HEK293 (cell line): ENCODE results near the gene CASK.

ENCODE experiments used
- ZBTB21 ChIP-seq: fragments of 450-650 bp; formaldehyde crosslinking; IDR thresholded peaks from 2 replicates; pipeline ENCODE4 v1.5.1; 2017; ENCODE audit warnings: missing biosample characterization, missing genetic modification characterization
- ZNF121 ChIP-seq: fragments of 450-650 bp; formaldehyde crosslinking; IDR thresholded peaks from 2 replicates; pipeline ENCODE4 v1.5.1; 2016; ENCODE audit warnings: missing biosample characterization, missing genetic modification characterization
- ZNF302 ChIP-seq: fragments of 450-650 bp; formaldehyde crosslinking; IDR thresholded peaks from 2 replicates; pipeline ENCODE4 v1.5.1; 2016; ENCODE audit warnings: missing biosample characterization, missing genetic modification characterization, low read depth
- ZXDB ChIP-seq: fragments of 450-650 bp; formaldehyde crosslinking; IDR thresholded peaks from 2 replicates; pipeline ENCODE4 v1.5.1; 2016; ENCODE audit warnings: missing biosample characterization, missing genetic modification characterization
- TF ChIP-seq, protein P1 (sequence below): fragments of 450-650 bp; formaldehyde crosslinking; IDR thresholded peaks from 2 replicates; pipeline ENCODE4 v1.5.1; 2016; ENCODE audit warnings: missing biosample characterization, missing genetic modification characterization
- TF ChIP-seq, protein P2 (sequence below): fragments of 450-650 bp; formaldehyde crosslinking; IDR thresholded peaks from 2 replicates; pipeline ENCODE4 v1.5.1; 2016; ENCODE audit warnings: missing biosample characterization, missing genetic modification characterization
- TF ChIP-seq, protein P3 (sequence below): fragments of 450-650 bp; formaldehyde crosslinking; IDR thresholded peaks from 2 replicates; pipeline ENCODE4 v1.5.1; 2016; ENCODE audit warnings: missing biosample characterization, missing genetic modification characterization
- TF ChIP-seq, protein P4 (sequence below): fragments of 450-650 bp; formaldehyde crosslinking; IDR thresholded peaks from 2 replicates; pipeline ENCODE4; 2016; ENCODE audit warnings: missing biosample characterization, missing genetic modification characterization

DNA sequence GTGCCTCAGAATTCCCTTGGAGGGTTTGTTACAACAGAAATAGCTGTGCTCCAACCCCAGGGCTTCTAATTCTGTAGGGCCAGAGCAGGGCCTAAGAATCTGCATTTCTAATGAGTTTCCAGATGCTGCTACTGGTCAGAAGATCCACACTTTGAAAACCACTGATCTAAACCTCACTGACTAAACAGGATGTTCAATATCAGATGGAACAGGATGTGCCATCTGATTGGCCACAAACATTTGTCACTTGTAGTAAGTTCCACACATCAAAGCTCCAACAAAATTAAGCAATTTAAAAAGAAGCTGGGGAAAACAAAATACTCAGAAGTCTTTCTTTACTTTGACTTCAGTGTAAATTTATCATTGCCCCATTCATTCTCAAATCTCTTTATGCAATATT, 14.3 kb downstream of the CASK start:
- TF ChIP-seq, protein P1, sequence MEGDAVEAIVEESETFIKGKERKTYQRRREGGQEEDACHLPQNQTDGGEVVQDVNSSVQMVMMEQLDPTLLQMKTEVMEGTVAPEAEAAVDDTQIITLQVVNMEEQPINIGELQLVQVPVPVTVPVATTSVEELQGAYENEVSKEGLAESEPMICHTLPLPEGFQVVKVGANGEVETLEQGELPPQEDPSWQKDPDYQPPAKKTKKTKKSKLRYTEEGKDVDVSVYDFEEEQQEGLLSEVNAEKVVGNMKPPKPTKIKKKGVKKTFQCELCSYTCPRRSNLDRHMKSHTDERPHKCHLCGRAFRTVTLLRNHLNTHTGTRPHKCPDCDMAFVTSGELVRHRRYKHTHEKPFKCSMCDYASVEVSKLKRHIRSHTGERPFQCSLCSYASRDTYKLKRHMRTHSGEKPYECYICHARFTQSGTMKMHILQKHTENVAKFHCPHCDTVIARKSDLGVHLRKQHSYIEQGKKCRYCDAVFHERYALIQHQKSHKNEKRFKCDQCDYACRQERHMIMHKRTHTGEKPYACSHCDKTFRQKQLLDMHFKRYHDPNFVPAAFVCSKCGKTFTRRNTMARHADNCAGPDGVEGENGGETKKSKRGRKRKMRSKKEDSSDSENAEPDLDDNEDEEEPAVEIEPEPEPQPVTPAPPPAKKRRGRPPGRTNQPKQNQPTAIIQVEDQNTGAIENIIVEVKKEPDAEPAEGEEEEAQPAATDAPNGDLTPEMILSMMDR = no peak
- TF ChIP-seq ZXDB (tag by site-specific recombination) (no peak), ZBTB21 (tag by site-specific recombination) (no peak), ZNF302 (tag by site-specific recombination) (no peak), ZNF121 (tag by site-specific recombination) (no peak)
- TF ChIP-seq, protein P2, sequence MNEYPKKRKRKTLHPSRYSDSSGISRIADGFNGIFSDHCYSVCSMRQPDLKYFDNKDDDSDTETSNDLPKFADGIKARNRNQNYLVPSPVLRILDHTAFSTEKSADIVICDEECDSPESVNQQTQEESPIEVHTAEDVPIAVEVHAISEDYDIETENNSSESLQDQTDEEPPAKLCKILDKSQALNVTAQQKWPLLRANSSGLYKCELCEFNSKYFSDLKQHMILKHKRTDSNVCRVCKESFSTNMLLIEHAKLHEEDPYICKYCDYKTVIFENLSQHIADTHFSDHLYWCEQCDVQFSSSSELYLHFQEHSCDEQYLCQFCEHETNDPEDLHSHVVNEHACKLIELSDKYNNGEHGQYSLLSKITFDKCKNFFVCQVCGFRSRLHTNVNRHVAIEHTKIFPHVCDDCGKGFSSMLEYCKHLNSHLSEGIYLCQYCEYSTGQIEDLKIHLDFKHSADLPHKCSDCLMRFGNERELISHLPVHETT = no peak
- TF ChIP-seq, protein P3, sequence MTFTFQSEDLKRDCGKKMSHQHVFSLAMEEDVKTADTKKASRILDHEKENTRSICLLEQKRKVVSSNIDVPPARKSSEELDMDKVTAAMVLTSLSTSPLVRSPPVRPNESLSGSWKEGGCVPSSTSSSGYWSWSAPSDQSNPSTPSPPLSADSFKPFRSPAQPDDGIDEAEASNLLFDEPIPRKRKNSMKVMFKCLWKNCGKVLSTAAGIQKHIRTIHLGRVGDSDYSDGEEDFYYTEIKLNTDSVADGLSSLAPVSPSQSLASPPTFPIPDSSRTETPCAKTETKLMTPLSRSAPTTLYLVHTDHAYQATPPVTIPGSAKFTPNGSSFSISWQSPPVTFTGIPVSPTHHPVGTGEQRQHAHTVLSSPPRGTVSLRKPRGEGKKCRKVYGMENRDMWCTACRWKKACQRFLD = no peak
- TF ChIP-seq, protein P4, sequence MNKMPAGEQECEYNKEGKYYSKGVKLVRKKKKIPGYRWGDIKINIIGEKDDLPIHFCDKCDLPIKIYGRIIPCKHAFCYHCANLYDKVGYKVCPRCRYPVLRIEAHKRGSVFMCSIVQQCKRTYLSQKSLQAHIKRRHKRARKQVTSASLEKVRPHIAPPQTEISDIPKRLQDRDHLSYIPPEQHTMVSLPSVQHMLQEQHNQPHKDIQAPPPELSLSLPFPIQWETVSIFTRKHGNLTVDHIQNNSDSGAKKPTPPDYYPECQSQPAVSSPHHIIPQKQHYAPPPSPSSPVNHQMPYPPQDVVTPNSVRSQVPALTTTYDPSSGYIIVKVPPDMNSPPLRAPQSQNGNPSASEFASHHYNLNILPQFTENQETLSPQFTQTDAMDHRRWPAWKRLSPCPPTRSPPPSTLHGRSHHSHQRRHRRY (tag by site-specific recombination) = no peak
